NAMALWA (cell line): ENCODE measurements around the gene UBAC2.
"Not testable (repeated sequence)": the region's sequence is repeated elsewhere in the genome, so short reads cannot be mapped to it uniquely, and the experiment has no call there.

Experiments
- DNase-seq: peaks from one replicate; pipeline ENCODE4 v3.0.0-alpha.2; 2015; ENCODE audit warnings: low spot score

UBAC2 gene

GRCh38 chr13:99214731-99215130 is 14.1 kb downstream of the UBAC2 start:
- DNase-seq = no peak

- no peak for DNase-seq
Measured at GRCh38 chr13:99215184-99215830, 14.7 kb downstream of the UBAC2 start.

GRCh38 chr13:99217461-99218110 is 16.9 kb downstream of the UBAC2 start:
- DNase-seq = no peak

GRCh38 chr13:99218126-99218525 is 17.5 kb downstream of the UBAC2 start:
- DNase-seq = no peak

GRCh38 chr13:99218545-99218944 is 17.9 kb downstream of the UBAC2 start:
- DNase-seq = no peak

- no peak for DNase-seq
Measured at GRCh38 chr13:99218969-99219368, 18.3 kb downstream of the UBAC2 start.

- peak; percentile 59 for DNase-seq
Measured at GRCh38 chr13:99220199-99220935, 19.7 kb downstream of the UBAC2 start.

GRCh38 chr13:99221567-99222239 is 21.0 kb downstream of the UBAC2 start:
- no peak for DNase-seq

GRCh38 chr13:99223587-99223986 is 22.9 kb downstream of the UBAC2 start:
- no peak for DNase-seq

- peak; percentile 55 for DNase-seq
Measured at GRCh38 chr13:99224021-99224420, 23.4 kb downstream of the UBAC2 start.

- DNase-seq = peak; percentile 71
Measured at GRCh38 chr13:99225078-99225477, 24.4 kb downstream of the UBAC2 start.

GRCh38 chr13:99226513-99226912 is 25.9 kb downstream of the UBAC2 start:
- DNase-seq = no peak

GRCh38 chr13:99227331-99227900 is 26.8 kb downstream of the UBAC2 start:
- no peak for DNase-seq

GRCh38 chr13:99227909-99228688 is 27.4 kb downstream of the UBAC2 start:
- peak; percentile 71 for DNase-seq

- peak; percentile 99 for DNase-seq
Measured at GRCh38 chr13:99228737-99229691, 28.4 kb downstream of the UBAC2 start.

GRCh38 chr13:99230588-99230987 is 29.9 kb downstream of the UBAC2 start:
- DNase-seq = not testable (repeated sequence)

- peak; percentile 63 for DNase-seq
Measured at GRCh38 chr13:99230991-99231390, 30.3 kb downstream of the UBAC2 start.

- peak; percentile 94 for DNase-seq
Measured at GRCh38 chr13:99231721-99232120, 31.1 kb downstream of the UBAC2 start.

GRCh38 chr13:99237981-99238662 is 37.5 kb downstream of the UBAC2 start:
- no peak for DNase-seq

GRCh38 chr13:99246100-99246499 is 45.4 kb downstream of the UBAC2 start:
- no peak for DNase-seq
